ENCODE measurements around the gene TNRC6C.

The TNRC6C gene

GRCh38 chr17:78012428-78012827 lies 53.9 kb downstream of the TNRC6C start:
- in situ Hi-C loops (cut with MboI; ENCODE audit: low sequenced_read_pairs): no loop called here

GRCh38 chr17:78013683-78014467 lies 55.4 kb downstream of the TNRC6C start:
- in situ Hi-C loops (cut with MboI; ENCODE audit: low sequenced_read_pairs): no loop called here

- in situ Hi-C loops (cut with MboI; ENCODE audit: low sequenced_read_pairs): no loop called here
These were observed 56.1 kb downstream of the TNRC6C start for GRCh38 chr17:78014646-78015045.

GRCh38 chr17:78016852-78017251 lies 58.3 kb downstream of the TNRC6C start:
- in situ Hi-C loops (cut with MboI; ENCODE audit: low sequenced_read_pairs): no loop called here

- in situ Hi-C loops (cut with MboI; ENCODE audit: low sequenced_read_pairs): no loop called here
These were observed 61.0 kb downstream of the TNRC6C start for GRCh38 chr17:78019367-78019975.

GRCh38 chr17:78019976-78020716 lies 61.6 kb downstream of the TNRC6C start:
- in situ Hi-C loops (cut with MboI; ENCODE audit: low sequenced_read_pairs): no loop called here

- in situ Hi-C loops (cut with MboI; ENCODE audit: low sequenced_read_pairs): no loop called here
These were observed 62.2 kb downstream of the TNRC6C start for GRCh38 chr17:78020717-78021108.

GRCh38 chr17:78022425-78022824 lies 63.9 kb downstream of the TNRC6C start:
- in situ Hi-C loops (cut with MboI; ENCODE audit: low sequenced_read_pairs): no loop called here

GRCh38 chr17:78023042-78023441 lies 64.5 kb downstream of the TNRC6C start:
- in situ Hi-C loops (cut with MboI; ENCODE audit: low sequenced_read_pairs): no loop called here

GRCh38 chr17:78026381-78026780 lies 67.9 kb downstream of the TNRC6C start:
- in situ Hi-C loops (cut with MboI; ENCODE audit: low sequenced_read_pairs): no loop called here

GRCh38 chr17:78027121-78027520 lies 68.6 kb downstream of the TNRC6C start:
- in situ Hi-C loops (cut with MboI; ENCODE audit: low sequenced_read_pairs): no loop called here

- in situ Hi-C loops (cut with MboI; ENCODE audit: low sequenced_read_pairs): no loop called here
These were observed 71.2 kb downstream of the TNRC6C start for GRCh38 chr17:78029697-78030096.

GRCh38 chr17:78031435-78031834 lies 72.9 kb downstream of the TNRC6C start:
- in situ Hi-C loops (cut with MboI; ENCODE audit: low sequenced_read_pairs): no loop called here

- in situ Hi-C loops (cut with MboI; ENCODE audit: low sequenced_read_pairs): no loop called here
These were observed 73.7 kb downstream of the TNRC6C start for GRCh38 chr17:78032166-78032565.

GRCh38 chr17:78034429-78035091 lies 76.1 kb downstream of the TNRC6C start:
- in situ Hi-C loops (cut with MboI; ENCODE audit: low sequenced_read_pairs): no loop called here

- in situ Hi-C loops (cut with MboI; ENCODE audit: low sequenced_read_pairs): no loop called here
These were observed 78.8 kb downstream of the TNRC6C start for GRCh38 chr17:78037280-78037679.

- in situ Hi-C loops (cut with MboI; ENCODE audit: low sequenced_read_pairs): no loop called here
These were observed 80.3 kb downstream of the TNRC6C start for GRCh38 chr17:78038748-78039288.

- in situ Hi-C loops (cut with MboI; ENCODE audit: low sequenced_read_pairs): no loop called here
These were observed 81.1 kb downstream of the TNRC6C start for GRCh38 chr17:78039581-78039980.

- in situ Hi-C loops (cut with MboI; ENCODE audit: low sequenced_read_pairs): no loop called here
These were observed 82.2 kb downstream of the TNRC6C start for GRCh38 chr17:78040440-78041385.

All from hTERT RPE-1 (cell line).